Measurements from ENCODE around the gene CRYGA. TPM values are rescaled to one million over a fixed set of nuclear protein-coding genes. Genes with fewer than 3 reads are reported as not detected.

Gene CRYGA
- total RNA-seq, 1 donor from 2014 or later: not detected

DNA sequence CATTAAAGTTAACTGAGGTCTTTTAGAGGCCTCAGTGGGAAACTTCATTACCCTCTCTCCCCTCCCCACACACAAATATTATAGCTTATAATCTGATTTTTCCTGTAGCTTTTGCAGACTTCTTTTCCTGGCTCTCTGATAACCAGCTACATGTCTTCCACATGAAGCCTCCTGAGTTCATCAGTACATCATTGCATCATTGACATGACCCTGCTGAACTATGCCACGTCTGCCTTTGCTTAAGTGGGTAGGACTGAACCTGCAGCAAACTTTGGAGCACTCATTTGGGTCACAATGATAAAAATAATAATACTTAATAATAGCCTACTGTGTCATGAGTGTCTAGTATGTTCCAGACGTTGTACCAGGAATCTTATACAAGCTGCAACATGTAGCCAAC is 7.0 kb downstream of the CRYGA start:
- intact Hi-C loops (cut with DNase I): no loop called here
- Histone ChIP-seq H3K27me3 (no peaks in the 10 kb centered on the region), H3K4me3 (no peak overlapping the region), H3K4me1 (no peaks in the 10 kb centered on the region), H3K36me3 (no peaks in the 10 kb centered on the region), H3K27ac (no peak overlapping the region), H3K9me3 (no peaks in the 10 kb centered on the region)
- TF ChIP-seq, protein P1, sequence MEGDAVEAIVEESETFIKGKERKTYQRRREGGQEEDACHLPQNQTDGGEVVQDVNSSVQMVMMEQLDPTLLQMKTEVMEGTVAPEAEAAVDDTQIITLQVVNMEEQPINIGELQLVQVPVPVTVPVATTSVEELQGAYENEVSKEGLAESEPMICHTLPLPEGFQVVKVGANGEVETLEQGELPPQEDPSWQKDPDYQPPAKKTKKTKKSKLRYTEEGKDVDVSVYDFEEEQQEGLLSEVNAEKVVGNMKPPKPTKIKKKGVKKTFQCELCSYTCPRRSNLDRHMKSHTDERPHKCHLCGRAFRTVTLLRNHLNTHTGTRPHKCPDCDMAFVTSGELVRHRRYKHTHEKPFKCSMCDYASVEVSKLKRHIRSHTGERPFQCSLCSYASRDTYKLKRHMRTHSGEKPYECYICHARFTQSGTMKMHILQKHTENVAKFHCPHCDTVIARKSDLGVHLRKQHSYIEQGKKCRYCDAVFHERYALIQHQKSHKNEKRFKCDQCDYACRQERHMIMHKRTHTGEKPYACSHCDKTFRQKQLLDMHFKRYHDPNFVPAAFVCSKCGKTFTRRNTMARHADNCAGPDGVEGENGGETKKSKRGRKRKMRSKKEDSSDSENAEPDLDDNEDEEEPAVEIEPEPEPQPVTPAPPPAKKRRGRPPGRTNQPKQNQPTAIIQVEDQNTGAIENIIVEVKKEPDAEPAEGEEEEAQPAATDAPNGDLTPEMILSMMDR (IDR thresholded peaks at IDR 0.05): no peak
- no peak for DNase-seq (ENCODE audit: low spot score in 2 of 2)

DNA sequence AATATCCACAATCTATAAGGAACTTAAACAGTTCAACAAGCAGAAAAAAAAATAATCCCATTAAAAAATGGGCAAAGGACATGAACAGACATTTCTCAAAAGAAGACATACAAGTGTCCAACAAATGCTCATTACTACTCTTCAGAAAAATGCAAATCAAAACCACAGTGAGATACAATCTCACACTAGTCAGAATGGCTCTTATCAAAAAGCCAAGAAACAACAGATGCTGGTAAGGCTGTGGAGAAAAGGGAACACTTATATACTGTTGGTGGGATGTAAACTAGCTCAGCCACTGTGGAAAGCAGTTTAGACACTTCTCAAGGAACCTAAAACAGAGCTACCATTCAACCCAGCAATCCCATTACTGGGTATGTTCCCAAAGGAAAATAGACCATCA is 10.2 kb downstream of the CRYGA start:
- no peak overlapping the region for H3K27ac ChIP-seq
- DNase-seq (ENCODE audit: low spot score in 2 of 2): no peak
- H3K4me1 ChIP-seq: no peaks in the 10 kb centered on the region
- H3K36me3 ChIP-seq: no peaks in the 10 kb centered on the region
- intact Hi-C loops (cut with DNase I): no loop called here
- H3K9me3 ChIP-seq: no peaks in the 10 kb centered on the region
- H3K4me3 ChIP-seq: no peak overlapping the region
- TF ChIP-seq, protein P1 (IDR thresholded peaks at IDR 0.05): no peak
- H3K27me3 ChIP-seq: no peaks in the 10 kb centered on the region

GRCh38 chr2:208150956-208151355 is 12.4 kb downstream of the CRYGA start:
- H3K4me3 ChIP-seq: no peak overlapping the region
- TF ChIP-seq, protein P1 (IDR thresholded peaks at IDR 0.05): no peak
- DNase-seq (ENCODE audit: low spot score in 2 of 2): no peak
- no peak overlapping the region for H3K27ac ChIP-seq
- H3K36me3 ChIP-seq: no peaks in the 10 kb centered on the region
- no peaks in the 10 kb centered on the region for H3K4me1 ChIP-seq
- H3K27me3 ChIP-seq: no peaks in the 10 kb centered on the region
- no peaks in the 10 kb centered on the region for H3K9me3 ChIP-seq
- intact Hi-C loops (cut with DNase I): no loop called here

- Histone ChIP-seq H3K9me3 (no peaks in the 10 kb centered on the region), H3K27ac (no peak overlapping the region), H3K27me3 (no peaks in the 10 kb centered on the region), H3K4me1 (no peaks in the 10 kb centered on the region), H3K36me3 (no peaks in the 10 kb centered on the region), H3K4me3 (no peak overlapping the region)
- TF ChIP-seq, protein P1 (IDR thresholded peaks at IDR 0.05): no peak
- DNase-seq (ENCODE audit: low spot score in 2 of 2): no peak
- intact Hi-C loops (cut with DNase I): no loop called here
Observed at GRCh38 chr2:208150094-208150493, 13.3 kb downstream of the CRYGA start.

DNA sequence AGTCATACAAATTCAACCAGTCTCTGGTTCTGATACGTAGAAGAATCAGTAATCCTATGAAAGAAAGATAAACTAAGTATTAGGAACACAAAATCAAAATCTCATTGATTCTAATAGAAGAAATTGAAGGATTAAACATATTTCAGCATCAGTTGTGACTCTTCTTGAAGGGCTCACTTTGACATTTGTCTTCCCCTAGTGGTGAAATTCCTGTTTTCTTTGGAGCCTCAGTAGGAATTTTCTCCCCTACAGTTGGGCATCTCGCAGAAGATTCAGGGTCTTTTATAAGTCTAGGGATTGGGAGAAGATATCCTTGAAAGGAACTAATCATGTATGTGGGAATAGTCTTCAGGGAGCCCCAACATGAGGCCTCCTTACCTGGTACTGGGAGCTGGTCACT is 14.6 kb downstream of the CRYGA start:
- TF ChIP-seq, protein P1 (IDR thresholded peaks at IDR 0.05): no peak

DNA sequence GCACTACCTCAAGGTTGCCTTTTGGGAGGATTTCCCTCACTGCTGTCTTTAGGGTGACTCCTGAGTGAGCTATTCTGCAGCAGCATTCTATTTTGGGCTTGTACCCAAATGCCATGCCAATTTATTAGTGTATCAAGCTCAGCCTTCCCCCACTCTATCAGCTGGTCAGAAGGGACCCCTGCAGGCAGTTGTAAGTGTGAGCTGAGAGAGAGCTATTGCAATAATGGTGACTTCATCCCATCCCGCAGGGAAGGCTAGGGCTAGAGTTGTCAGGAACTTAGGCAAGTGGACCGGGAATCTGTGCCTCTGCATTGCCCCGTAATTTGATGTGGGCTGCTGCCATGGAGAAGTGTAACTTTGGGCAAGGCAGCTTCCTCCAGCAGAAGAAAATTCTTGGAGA is 15.6 kb downstream of the CRYGA start:
- no peak overlapping the region for H3K4me3 ChIP-seq
- H3K27me3 ChIP-seq: no peaks in the 10 kb centered on the region
- no peak overlapping the region for H3K27ac ChIP-seq
- DNase-seq (ENCODE audit: low spot score in 2 of 2): no peak
- intact Hi-C loops (cut with DNase I): no loop called here
- H3K4me1 ChIP-seq: no peaks in the 10 kb centered on the region
- no peaks in the 10 kb centered on the region for H3K36me3 ChIP-seq
- TF ChIP-seq, protein P1 (IDR thresholded peaks at IDR 0.05): no peak
- H3K9me3 ChIP-seq: no peaks in the 10 kb centered on the region

More for the DNA sequence above, 14.6 kb downstream of the CRYGA start:
- intact Hi-C loops (cut with DNase I): no loop called here
- no peak for DNase-seq (ENCODE audit: low spot score in 2 of 2)
- no peaks in the 10 kb centered on the region for H3K27me3 ChIP-seq
- no peak overlapping the region for H3K27ac ChIP-seq
- no peak overlapping the region for H3K4me3 ChIP-seq
- no peaks in the 10 kb centered on the region for H3K36me3 ChIP-seq
- no peaks in the 10 kb centered on the region for H3K9me3 ChIP-seq
- no peaks in the 10 kb centered on the region for H3K4me1 ChIP-seq

All from ascending aorta (tissue), 2 donors.